ENCODE measurements around the gene PSMB10.

DNA sequence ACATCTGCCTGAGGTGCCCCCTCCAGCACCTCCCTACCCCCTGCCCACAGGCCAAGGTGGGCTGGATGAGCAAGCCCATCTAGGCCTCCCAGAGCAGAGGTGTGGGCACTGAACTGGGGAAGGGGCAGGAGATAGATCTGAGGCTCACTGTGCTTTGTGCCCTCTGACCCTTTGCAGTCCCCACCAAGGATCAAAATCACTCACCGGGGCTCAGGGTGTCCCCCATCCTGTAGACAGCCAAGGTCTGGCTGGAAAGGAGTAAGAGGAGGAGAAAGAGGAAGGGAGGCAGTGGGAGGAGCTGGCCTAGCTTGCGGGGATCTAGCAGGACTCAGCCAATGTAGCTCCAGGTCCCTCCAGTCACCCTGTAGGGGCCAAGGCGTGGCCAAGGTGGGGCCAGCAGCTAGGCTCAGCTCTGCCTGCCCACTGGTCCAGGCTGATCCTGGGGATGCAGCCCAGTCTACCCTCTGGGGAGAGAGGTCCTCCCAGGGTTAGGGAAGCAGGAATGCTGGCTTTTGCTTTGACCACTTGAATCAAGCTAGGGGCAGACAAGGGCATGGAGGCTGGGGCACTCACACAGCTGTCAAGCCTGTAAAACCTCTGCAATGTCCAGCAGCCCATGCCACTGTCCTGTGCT is 30.0 kb upstream of the PSMB10 start:
- TF ChIP-seq, protein P1, sequence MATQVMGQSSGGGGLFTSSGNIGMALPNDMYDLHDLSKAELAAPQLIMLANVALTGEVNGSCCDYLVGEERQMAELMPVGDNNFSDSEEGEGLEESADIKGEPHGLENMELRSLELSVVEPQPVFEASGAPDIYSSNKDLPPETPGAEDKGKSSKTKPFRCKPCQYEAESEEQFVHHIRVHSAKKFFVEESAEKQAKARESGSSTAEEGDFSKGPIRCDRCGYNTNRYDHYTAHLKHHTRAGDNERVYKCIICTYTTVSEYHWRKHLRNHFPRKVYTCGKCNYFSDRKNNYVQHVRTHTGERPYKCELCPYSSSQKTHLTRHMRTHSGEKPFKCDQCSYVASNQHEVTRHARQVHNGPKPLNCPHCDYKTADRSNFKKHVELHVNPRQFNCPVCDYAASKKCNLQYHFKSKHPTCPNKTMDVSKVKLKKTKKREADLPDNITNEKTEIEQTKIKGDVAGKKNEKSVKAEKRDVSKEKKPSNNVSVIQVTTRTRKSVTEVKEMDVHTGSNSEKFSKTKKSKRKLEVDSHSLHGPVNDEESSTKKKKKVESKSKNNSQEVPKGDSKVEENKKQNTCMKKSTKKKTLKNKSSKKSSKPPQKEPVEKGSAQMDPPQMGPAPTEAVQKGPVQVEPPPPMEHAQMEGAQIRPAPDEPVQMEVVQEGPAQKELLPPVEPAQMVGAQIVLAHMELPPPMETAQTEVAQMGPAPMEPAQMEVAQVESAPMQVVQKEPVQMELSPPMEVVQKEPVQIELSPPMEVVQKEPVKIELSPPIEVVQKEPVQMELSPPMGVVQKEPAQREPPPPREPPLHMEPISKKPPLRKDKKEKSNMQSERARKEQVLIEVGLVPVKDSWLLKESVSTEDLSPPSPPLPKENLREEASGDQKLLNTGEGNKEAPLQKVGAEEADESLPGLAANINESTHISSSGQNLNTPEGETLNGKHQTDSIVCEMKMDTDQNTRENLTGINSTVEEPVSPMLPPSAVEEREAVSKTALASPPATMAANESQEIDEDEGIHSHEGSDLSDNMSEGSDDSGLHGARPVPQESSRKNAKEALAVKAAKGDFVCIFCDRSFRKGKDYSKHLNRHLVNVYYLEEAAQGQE (IDR thresholded peaks at IDR 0.05; ENCODE audit: insufficient read depth in 1 of 2, low read depth in 2 of 2, low read length in 2 of 2), result no peak
- TF ChIP-seq TAF1 (IDR thresholded peaks at IDR 0.05; ENCODE audit: borderline replicate concordance, insufficient read depth, low read length), result no peak
- TF ChIP-seq SIN3A (IDR thresholded peaks at IDR 0.05; ENCODE audit: borderline replicate concordance, insufficient read depth, low read length), result no peak
- TF ChIP-seq POLR2AphosphoS5 (IDR thresholded peaks at IDR 0.05; ENCODE audit: low read depth, low read length), result no peak

Measured in PFSK-1 (cell line).